ENCODE measurements around the gene PMPCA. TPM values are rescaled to one million over a fixed set of nuclear protein-coding genes. Genes with fewer than 3 reads are reported as not detected.

Gene PMPCA
- total RNA-seq, 1 donor from 2014 or later = 61.3 TPM

- DNase-seq (ENCODE audit: low spot score) = no peak
- Mint-ChIP-seq H3K9me3 (ENCODE audit: unreplicated experiment) (no peaks in the 10 kb centered on the region), H3K36me3 (ENCODE audit: low read depth, unreplicated experiment) (no peaks in the 10 kb centered on the region), H3K4me1 (ENCODE audit: unreplicated experiment) (peaks cover 6% of the 10 kb centered on the region), H3K4me3 (ENCODE audit: unreplicated experiment) (no peak overlapping the region), H3K27ac (ENCODE audit: unreplicated experiment) (no peak overlapping the region), H3K27me3 (ENCODE audit: unreplicated experiment) (peaks cover 16% of the 10 kb centered on the region)
- TF ChIP-seq, protein P1, sequence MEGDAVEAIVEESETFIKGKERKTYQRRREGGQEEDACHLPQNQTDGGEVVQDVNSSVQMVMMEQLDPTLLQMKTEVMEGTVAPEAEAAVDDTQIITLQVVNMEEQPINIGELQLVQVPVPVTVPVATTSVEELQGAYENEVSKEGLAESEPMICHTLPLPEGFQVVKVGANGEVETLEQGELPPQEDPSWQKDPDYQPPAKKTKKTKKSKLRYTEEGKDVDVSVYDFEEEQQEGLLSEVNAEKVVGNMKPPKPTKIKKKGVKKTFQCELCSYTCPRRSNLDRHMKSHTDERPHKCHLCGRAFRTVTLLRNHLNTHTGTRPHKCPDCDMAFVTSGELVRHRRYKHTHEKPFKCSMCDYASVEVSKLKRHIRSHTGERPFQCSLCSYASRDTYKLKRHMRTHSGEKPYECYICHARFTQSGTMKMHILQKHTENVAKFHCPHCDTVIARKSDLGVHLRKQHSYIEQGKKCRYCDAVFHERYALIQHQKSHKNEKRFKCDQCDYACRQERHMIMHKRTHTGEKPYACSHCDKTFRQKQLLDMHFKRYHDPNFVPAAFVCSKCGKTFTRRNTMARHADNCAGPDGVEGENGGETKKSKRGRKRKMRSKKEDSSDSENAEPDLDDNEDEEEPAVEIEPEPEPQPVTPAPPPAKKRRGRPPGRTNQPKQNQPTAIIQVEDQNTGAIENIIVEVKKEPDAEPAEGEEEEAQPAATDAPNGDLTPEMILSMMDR (IDR thresholded peaks at IDR 0.05; ENCODE audit: unreplicated experiment) = no peak
These were observed 39.5 kb upstream of the PMPCA start for GRCh38 chr9:136370687-136371532.

GRCh38 chr9:136371533-136371880 lies 39.0 kb upstream of the PMPCA start:
- no peak overlapping the region for H3K27ac Mint-ChIP-seq (ENCODE audit: unreplicated experiment)
- TF ChIP-seq, protein P1 (IDR thresholded peaks at IDR 0.05; ENCODE audit: unreplicated experiment) = no peak
- H3K36me3 Mint-ChIP-seq (ENCODE audit: low read depth, unreplicated experiment) = no peaks in the 10 kb centered on the region
- peaks cover 6% of the 10 kb centered on the region for H3K4me1 Mint-ChIP-seq (ENCODE audit: unreplicated experiment)
- no peak overlapping the region for H3K4me3 Mint-ChIP-seq (ENCODE audit: unreplicated experiment)
- H3K27me3 Mint-ChIP-seq (ENCODE audit: unreplicated experiment) = peaks cover 16% of the 10 kb centered on the region
- no peaks in the 10 kb centered on the region for H3K9me3 Mint-ChIP-seq (ENCODE audit: unreplicated experiment)
- DNase-seq (ENCODE audit: low spot score) = no peak

DNA sequence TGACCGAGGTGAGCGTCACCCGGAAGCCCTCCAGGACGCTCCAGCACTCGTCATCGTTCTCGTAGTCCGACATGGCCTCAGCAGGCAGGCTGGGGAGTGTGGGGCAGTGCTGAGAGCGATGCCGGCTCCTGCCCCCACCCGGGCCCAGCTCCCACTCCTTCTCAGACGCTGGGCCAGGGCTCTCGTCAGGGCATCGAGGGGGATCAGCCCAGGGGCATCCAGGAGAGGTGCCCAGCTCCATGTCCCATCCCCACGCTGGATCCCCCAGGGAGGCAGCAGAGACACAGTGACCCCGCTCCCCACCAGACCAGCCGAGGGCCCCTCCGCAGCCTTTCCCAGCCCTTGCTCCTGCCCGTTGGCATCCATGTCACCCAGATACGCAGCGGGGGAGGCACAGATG lies 38.5 kb upstream of the PMPCA start:
- no peaks in the 10 kb centered on the region for H3K36me3 Mint-ChIP-seq (ENCODE audit: low read depth, unreplicated experiment)
- H3K27ac Mint-ChIP-seq (ENCODE audit: unreplicated experiment) = no peak overlapping the region
- TF ChIP-seq, protein P1 (IDR thresholded peaks at IDR 0.05; ENCODE audit: unreplicated experiment) = no peak
- peaks cover 6% of the 10 kb centered on the region for H3K4me1 Mint-ChIP-seq (ENCODE audit: unreplicated experiment)
- no peak for DNase-seq (ENCODE audit: low spot score)
- peaks cover 16% of the 10 kb centered on the region for H3K27me3 Mint-ChIP-seq (ENCODE audit: unreplicated experiment)
- no peak overlapping the region for H3K4me3 Mint-ChIP-seq (ENCODE audit: unreplicated experiment)
- no peaks in the 10 kb centered on the region for H3K9me3 Mint-ChIP-seq (ENCODE audit: unreplicated experiment)

- TF ChIP-seq, protein P1 (IDR thresholded peaks at IDR 0.05; ENCODE audit: unreplicated experiment) = no peak
- peaks cover 16% of the 10 kb centered on the region for H3K27me3 Mint-ChIP-seq (ENCODE audit: unreplicated experiment)
- H3K4me3 Mint-ChIP-seq (ENCODE audit: unreplicated experiment) = no peak overlapping the region
- H3K36me3 Mint-ChIP-seq (ENCODE audit: low read depth, unreplicated experiment) = no peaks in the 10 kb centered on the region
- no peaks in the 10 kb centered on the region for H3K9me3 Mint-ChIP-seq (ENCODE audit: unreplicated experiment)
- DNase-seq (ENCODE audit: low spot score) = no peak
- no peak overlapping the region for H3K27ac Mint-ChIP-seq (ENCODE audit: unreplicated experiment)
- peaks cover 6% of the 10 kb centered on the region for H3K4me1 Mint-ChIP-seq (ENCODE audit: unreplicated experiment)
These were observed 37.7 kb upstream of the PMPCA start for GRCh38 chr9:136372561-136373299.

All from endothelial cell (in vitro differentiated cells).